Immature natural killer cell (primary cell): Measurements from ENCODE around the gene ARPIN. TPM values are rescaled to one million over a fixed set of nuclear protein-coding genes. Genes with fewer than 3 reads are reported as not detected.
A peak's percentile ranks its signal among the peaks of the same experiment; 100 is the strongest.
"Not testable (repeated sequence)": the region's sequence is repeated elsewhere in the genome, so short reads cannot be mapped to it uniquely, and the experiment has no call there.

Source experiments
- DNase-seq, 3 donors: peaks; one replicate each; pipeline ENCODE4 v3.0.0; 2022; ENCODE audit warnings: mixed read lengths in 1 of 3
- H3K27ac Mint-ChIP-seq, 6 donors: one replicate each; pipeline ENCODE4 v1.8.0; 2020; ENCODE audit warnings: mixed read lengths in 6 of 6, mild to moderate bottlenecking in 5 of 6, inconsistent platforms in 4 of 6, moderate library complexity in 3 of 6
- H3K27me3 Mint-ChIP-seq, 3 donors: one replicate each; pipeline ENCODE4 v1.8.0; 2020 to 2021; ENCODE audit warnings: low read depth in 3 of 3, mild to moderate bottlenecking in 3 of 3, mixed read lengths in 3 of 3, moderate library complexity in 3 of 3, inconsistent platforms in 1 of 3
- H3K36me3 Mint-ChIP-seq, 3 donors: one replicate each; pipeline ENCODE4 v1.8.0; 2020; ENCODE audit warnings: mixed read lengths in 3 of 3, inconsistent platforms in 2 of 3, mild to moderate bottlenecking in 2 of 3
- H3K4me1 Mint-ChIP-seq, 2 donors: one replicate each; pipeline ENCODE4 v1.8.0; 2020; ENCODE audit warnings: inconsistent platforms in 2 of 2, mild to moderate bottlenecking in 2 of 2, mixed read lengths in 2 of 2, moderate library complexity in 1 of 2
- H3K4me3 Mint-ChIP-seq, 5 donors: one replicate each; pipeline ENCODE4 v1.8.0; 2020; ENCODE audit warnings: mild to moderate bottlenecking in 5 of 5, mixed read lengths in 5 of 5, inconsistent platforms in 3 of 5, moderate library complexity in 3 of 5
- H3K9me3 Mint-ChIP-seq, 6 donors: one replicate each; pipeline ENCODE4 v1.8.0; 2020; ENCODE audit warnings: mild to moderate bottlenecking in 6 of 6, mixed read lengths in 6 of 6, inconsistent platforms in 4 of 6, moderate library complexity in 3 of 6
- polyA plus RNA-seq, 3 donors: library from polyadenylated mRNA; unstranded; fragments of 300-500 nt; fragmentation: Illumina TruSeq; gene quantifications; one replicate each; pipeline ENCODE4 v1.2.3, GENCODE V29; 2021

The ARPIN gene
- polyA plus RNA-seq, 3 donors from 2014 or later, result 0.23 TPM; not detected in 2

- peaks cover 0 to 8% (median 0%) of the 10 kb centered on the region in 3 donors for H3K27me3 Mint-ChIP-seq
- no peaks in the 10 kb centered on the region for H3K36me3 Mint-ChIP-seq
- no peaks in the 10 kb centered on the region for H3K4me1 Mint-ChIP-seq
- H3K27ac Mint-ChIP-seq, result no peak overlapping the region
- no peak overlapping the region for H3K4me3 Mint-ChIP-seq
- DNase-seq, result no peak
- no peaks in the 10 kb centered on the region for H3K9me3 Mint-ChIP-seq
Measured at GRCh38 chr15:89903858-89904130, 9.0 kb downstream of the ARPIN start.

GRCh38 chr15:89903015-89903857, 9.5 kb downstream of the ARPIN start:
- Mint-ChIP-seq H3K4me1 (no peaks in the 10 kb centered on the region), H3K27me3 (peaks cover 0 to 8% (median 0%) of the 10 kb centered on the region in 3 donors), H3K9me3 (no peaks in the 10 kb centered on the region), H3K27ac (no peak overlapping the region), H3K4me3 (no peak overlapping the region), H3K36me3 (no peaks in the 10 kb centered on the region)
- DNase-seq, result no peak

- Mint-ChIP-seq H3K4me3 (no peak overlapping the region), H3K9me3 (no peaks in the 10 kb centered on the region), H3K27me3 (peaks cover 0 to 10% (median 4%) of the 10 kb centered on the region in 3 donors), H3K36me3 (no peaks in the 10 kb centered on the region), H3K4me1 (no peaks in the 10 kb centered on the region), H3K27ac (no peak overlapping the region)
- no peak for DNase-seq
Measured at GRCh38 chr15:89900849-89901248, 11.9 kb downstream of the ARPIN start.

- Mint-ChIP-seq H3K27me3 (peaks cover 0 to 7% (median 4%) of the 10 kb centered on the region in 3 donors), H3K36me3 (no peaks in the 10 kb centered on the region), H3K27ac (no peak overlapping the region), H3K9me3 (no peaks in the 10 kb centered on the region), H3K4me1 (peaks cover under 1 to 3% of the 10 kb centered on the region in 2 donors), H3K4me3 (no peak overlapping the region)
- DNase-seq, result no peak
Measured at GRCh38 chr15:89899951-89900567, 12.7 kb downstream of the ARPIN start.

- no peak for DNase-seq
- H3K27me3 Mint-ChIP-seq, result peaks cover 0 to 7% (median 4%) of the 10 kb centered on the region in 3 donors
- H3K4me1 Mint-ChIP-seq, result peaks cover 5 to 10% of the 10 kb centered on the region in 2 donors
- H3K27ac Mint-ChIP-seq, result no peak overlapping the region
- H3K9me3 Mint-ChIP-seq, result no peaks in the 10 kb centered on the region
- no peaks in the 10 kb centered on the region for H3K36me3 Mint-ChIP-seq
- H3K4me3 Mint-ChIP-seq, result no peak overlapping the region
Measured at GRCh38 chr15:89899295-89899945, 13.3 kb downstream of the ARPIN start.

- no peaks in the 10 kb centered on the region for H3K9me3 Mint-ChIP-seq
- no peak overlapping the region for H3K27ac Mint-ChIP-seq
- peaks cover 12 to 16% of the 10 kb centered on the region in 2 donors for H3K4me1 Mint-ChIP-seq
- no peaks in the 10 kb centered on the region for H3K36me3 Mint-ChIP-seq
- H3K27me3 Mint-ChIP-seq, result peaks cover 5 to 11% (median 5%) of the 10 kb centered on the region in 3 donors
- H3K4me3 Mint-ChIP-seq, result no peak overlapping the region
- DNase-seq, result peak; percentile 20 to 27 (median 24)
Measured at GRCh38 chr15:89898614-89899294, 14.0 kb downstream of the ARPIN start.

GRCh38 chr15:89898146-89898545, 14.6 kb downstream of the ARPIN start:
- Mint-ChIP-seq H3K27me3 (peaks cover 5 to 12% (median 7%) of the 10 kb centered on the region in 3 donors), H3K4me3 (no peak overlapping the region), H3K9me3 (no peaks in the 10 kb centered on the region)

GRCh38 chr15:89893696-89894447, 18.9 kb downstream of the ARPIN start, which contains the start of gene AP3S2:
TSS of gene AP3S2 (minus strand) at chr15:89893994. CDS start at chr15:89893949, 45 bp downstream.
- Mint-ChIP-seq H3K9me3 (no peaks in the 10 kb centered on the region), H3K4me3 (peak within 1 kb of the TSS; percentile 95 to 99 (median 98)), H3K27me3 (peaks cover 5 to 7% (median 7%) of the 10 kb centered on the region in 3 donors), H3K27ac (peak within 1 kb of the TSS; percentile 92 to 98 (median 97)), H3K36me3 (peaks cover 3 to 4% (median 3%) of the 10 kb centered on the region in 3 donors), H3K4me1 (peaks cover 32 to 49% of the 10 kb centered on the region in 2 donors)
- DNase-seq, result peak; percentile 85 to 89 (median 88)

More at GRCh38 chr15:89898146-89898545, 14.6 kb downstream of the ARPIN start:
- H3K4me1 Mint-ChIP-seq, result peaks cover 18 to 22% of the 10 kb centered on the region in 2 donors
- no peak for DNase-seq
- no peak overlapping the region for H3K27ac Mint-ChIP-seq
- H3K36me3 Mint-ChIP-seq, result no peaks in the 10 kb centered on the region

- H3K4me1 Mint-ChIP-seq, result peaks cover 32 to 49% of the 10 kb centered on the region in 2 donors
- H3K27ac Mint-ChIP-seq, result peak overlapping the region; percentile 92 to 98 (median 97)
- peaks cover 4 to 11% (median 11%) of the 10 kb centered on the region in 3 donors for H3K36me3 Mint-ChIP-seq
- H3K27me3 Mint-ChIP-seq, result peaks cover 5 to 7% (median 6%) of the 10 kb centered on the region in 3 donors
- no peaks in the 10 kb centered on the region for H3K9me3 Mint-ChIP-seq
- DNase-seq, result no peak
- H3K4me3 Mint-ChIP-seq, result peak overlapping the region; percentile 95 to 99 (median 98)
Measured at GRCh38 chr15:89893027-89893426, 19.7 kb downstream of the ARPIN start.

- Mint-ChIP-seq H3K27ac (no peak overlapping the region), H3K4me1 (peaks cover 16 to 28% of the 10 kb centered on the region in 2 donors), H3K27me3 (no peaks in the 10 kb centered on the region), H3K4me3 (no peak overlapping the region), H3K9me3 (no peaks in the 10 kb centered on the region), H3K36me3 (peaks cover 7 to 30% (median 18%) of the 10 kb centered on the region in 3 donors)
- no peak for DNase-seq
Measured at GRCh38 chr15:89888214-89888804, 24.4 kb downstream of the ARPIN start.

- Mint-ChIP-seq H3K27me3 (no peaks in the 10 kb centered on the region), H3K4me1 (peaks cover 4 to 6% of the 10 kb centered on the region in 2 donors)
Measured at GRCh38 chr15:89885611-89886010, 27.1 kb downstream of the ARPIN start.

GRCh38 chr15:89885179-89885578, 27.6 kb downstream of the ARPIN start:
- peaks cover 7 to 39% (median 19%) of the 10 kb centered on the region in 3 donors for H3K36me3 Mint-ChIP-seq
- DNase-seq, H3K9me3 Mint-ChIP-seq, H3K27ac Mint-ChIP-seq, H3K4me1 Mint-ChIP-seq, H3K4me3 Mint-ChIP-seq, H3K27me3 Mint-ChIP-seq: not testable (repeated sequence)

More at GRCh38 chr15:89885611-89886010, 27.1 kb downstream of the ARPIN start:
- peak overlapping the region in 1 of 6 donors; percentile 17 for H3K27ac Mint-ChIP-seq
- H3K9me3 Mint-ChIP-seq, result no peaks in the 10 kb centered on the region
- peaks cover 7 to 39% (median 19%) of the 10 kb centered on the region in 3 donors for H3K36me3 Mint-ChIP-seq
- DNase-seq, result no peak
- H3K4me3 Mint-ChIP-seq, result no peak overlapping the region
